H1 (cell line): ENCODE results near the gene CD300LB. TPM values are rescaled to one million over a fixed set of nuclear protein-coding genes. Genes with fewer than 3 reads are reported as not detected.

Experiments used
- CTCF ChIA-PET: fragments of 300-600 bp; sonication (Branson Sonifier 250); formaldehyde crosslinking; loops from one replicate; lab custom pipeline; 2021; ENCODE audit not compliant: partially characterized antibody; lab: Charles Lee
- POLR2A ChIA-PET: fragments of 300-600 bp; sonication (Branson Sonifier 250); formaldehyde crosslinking; loops from one replicate; lab custom pipeline; 2021; ENCODE audit warnings: inconsistent platforms; ENCODE audit not compliant: partially characterized antibody; lab: Charles Lee
- DNase-seq, 2 experiments: peaks; one replicate each; pipeline versions ENCODE4 v3.0.0 to v3.0.0-alpha.2; 2010 to 2022; ENCODE audit warnings: low spot score in 2 of 2, low read depth in 1 of 2, mixed read lengths in 1 of 2
- FAIRE-seq: peaks from 2 replicates; lab custom pipeline; 2011; peaks lifted over from hg19 to GRCh38; lab: Jason Lieb, UNC
- H2AFZ ChIP-seq: 2 replicates; pipeline ENCODE4 v1.8.1; 2012; ENCODE audit warnings: low read length, inconsistent platforms
- H2AK5ac ChIP-seq: 2 replicates; pipeline ENCODE4 v1.6.1; 2013; ENCODE audit warnings: low read depth, low read length
- H2BK120ac ChIP-seq: replicated peaks from 2 replicates; pipeline ENCODE3; 2013; ENCODE audit warnings: low read depth, low read length, inconsistent platforms
- H2BK12ac ChIP-seq: 2 replicates; pipeline ENCODE4 v1.6.1; 2013; ENCODE audit warnings: low read depth, low read length
- H2BK15ac ChIP-seq: 2 replicates; pipeline ENCODE4 v1.6.1; 2013; ENCODE audit warnings: low read length
- H2BK20ac ChIP-seq: 2 replicates; pipeline ENCODE4 v1.6.1; 2013; ENCODE audit warnings: low read length
- H2BK5ac ChIP-seq: 2 replicates; pipeline ENCODE4 v1.6.1; 2013; ENCODE audit warnings: low read depth, low read length
- H3K14ac ChIP-seq: 2 replicates; pipeline ENCODE4 v1.6.1; 2013; ENCODE audit warnings: inconsistent platforms; ENCODE audit not compliant: insufficient read length
- H3K18ac ChIP-seq: 2 replicates; pipeline ENCODE4 v1.6.1; 2013; ENCODE audit warnings: low read length; ENCODE audit errors: extremely low read depth
- H3K23ac ChIP-seq: 2 replicates; pipeline ENCODE4 v1.6.1; 2013; ENCODE audit warnings: inconsistent platforms; ENCODE audit not compliant: insufficient read length
- H3K23me2 ChIP-seq: 2 replicates; pipeline ENCODE4 v1.6.1; 2013; ENCODE audit warnings: low read depth, low read length
- H3K27ac ChIP-seq: 2 replicates; pipeline ENCODE4 v1.6.1; 2011; ENCODE audit warnings: low read depth, low read length, inconsistent platforms
- H3K27me3 ChIP-seq, 4 experiments: replicated peaks in 1 of 4; 1 replicate in 1 of 4; 2 replicates in 3 of 4; pipeline versions ENCODE4 v1.6.1 to v1.8.1; 2011 to 2013; ENCODE audit warnings: low read length in 3 of 4, mild to moderate bottlenecking in 3 of 4, inconsistent platforms in 2 of 4, mixed read lengths in 2 of 4, moderate library complexity in 1 of 4; ENCODE audit not compliant: control insufficient read depth in 3 of 4, insufficient read depth in 3 of 4; ENCODE audit errors: extremely low read depth in 1 of 4
- H3K36me3 ChIP-seq, 4 experiments: 2 replicates each; pipeline versions ENCODE4 v1.6.1 to v1.8.1; 2011 to 2013; ENCODE audit warnings: mild to moderate bottlenecking in 4 of 4, low read length in 3 of 4, moderate library complexity in 2 of 4, control low read depth in 1 of 4, inconsistent platforms in 1 of 4; ENCODE audit not compliant: insufficient read depth in 4 of 4, control insufficient read depth in 2 of 4
- H3K4ac ChIP-seq: replicated peaks from 2 replicates; pipeline ENCODE3; 2013; ENCODE audit warnings: low read length, low read depth, mixed read lengths, inconsistent platforms; ENCODE audit not compliant: insufficient read length
- H3K4me1 ChIP-seq, 4 experiments: replicated peaks in 1 of 4; 1 replicate in 1 of 4; 2 replicates in 3 of 4; pipeline versions ENCODE4 v1.6.1 to v1.8.1; 2011 to 2013; ENCODE audit warnings: low read length in 3 of 4, inconsistent platforms in 2 of 4, mixed read lengths in 1 of 4; ENCODE audit not compliant: insufficient read depth in 4 of 4, control insufficient read depth in 3 of 4
- H3K4me2 ChIP-seq, 2 experiments: 2 replicates each; pipeline versions ENCODE4 v1.6.1 to v1.8.1; 2011 to 2013; ENCODE audit warnings: low read depth in 2 of 2, low read length in 2 of 2, control low read depth in 1 of 2, inconsistent platforms in 1 of 2, mild to moderate bottlenecking in 1 of 2; ENCODE audit not compliant: insufficient read depth in 1 of 2
- H3K4me3 ChIP-seq, 4 experiments: fragments of 200-600, 300-600 bp in 1 of 4; sonication (generic), shearing (Covaris generic), sonication (Bioruptor Twin) in 1 of 4; 2 replicates each; pipeline versions ENCODE4 v1.5.1 to v1.8.1; 2011 to 2016; ENCODE audit warnings: low read length in 4 of 4, low read depth in 3 of 4, control low read depth in 2 of 4, inconsistent platforms in 2 of 4, mild to moderate bottlenecking in 2 of 4, mixed read lengths in 1 of 4, moderate library complexity in 1 of 4; ENCODE audit not compliant: insufficient read depth in 2 of 4; ENCODE audit errors: extremely low read depth in 1 of 4
- H3K56ac ChIP-seq: replicated peaks from 2 replicates; pipeline ENCODE3; 2013; ENCODE audit warnings: low read depth, mild to moderate bottlenecking, mixed read lengths, low read length, inconsistent platforms; ENCODE audit not compliant: insufficient read length
- H3K79me1 ChIP-seq: 2 replicates; pipeline ENCODE4 v1.6.1; 2013; ENCODE audit warnings: low read depth, low read length, control low read depth
- H3K79me2 ChIP-seq, 2 experiments: 2 replicates each; pipeline versions ENCODE4 v1.6.1 to v1.8.1; 2012 to 2013; ENCODE audit warnings: low read length in 2 of 2, mild to moderate bottlenecking in 2 of 2, inconsistent platforms in 1 of 2; ENCODE audit not compliant: insufficient read depth in 2 of 2, control insufficient read depth in 1 of 2
- H3K9ac ChIP-seq, 4 experiments: replicated peaks in 1 of 4; 1 replicate in 1 of 4; 2 replicates in 3 of 4; pipeline versions ENCODE4 v1.6.1 to v1.8.1; 2011 to 2013; ENCODE audit warnings: low read depth in 3 of 4, low read length in 3 of 4, control low read depth in 2 of 4, mild to moderate bottlenecking in 2 of 4, moderate library complexity in 2 of 4, inconsistent platforms in 1 of 4; ENCODE audit errors: extremely low read depth in 1 of 4
- H3K9me3 ChIP-seq, 2 experiments: 2 replicates each; pipeline versions ENCODE4 v1.6.1 to v1.8.1; 2012 to 2013; ENCODE audit warnings: mild to moderate bottlenecking in 2 of 2, moderate library complexity in 2 of 2, control low read depth in 1 of 2, inconsistent platforms in 1 of 2, low read depth in 1 of 2, low read length in 1 of 2, mixed read lengths in 1 of 2; ENCODE audit not compliant: insufficient read depth in 2 of 2
- H4K20me1 ChIP-seq, 2 experiments: replicated peaks in 1 of 2; 2 replicates each; pipeline versions ENCODE3 to v1.8.1; 2011 to 2013; ENCODE audit warnings: inconsistent platforms in 2 of 2, low read length in 2 of 2, mild to moderate bottlenecking in 1 of 2; ENCODE audit not compliant: insufficient read depth in 2 of 2, control insufficient read depth in 1 of 2
- H4K5ac ChIP-seq: 2 replicates; pipeline ENCODE4 v1.6.1; 2013; ENCODE audit warnings: low read length, low read depth, mixed read lengths, inconsistent platforms; ENCODE audit not compliant: insufficient read length
- H4K8ac ChIP-seq: 2 replicates; pipeline ENCODE4 v1.8.0; 2013; ENCODE audit warnings: mild to moderate bottlenecking, moderate library complexity, low read length, inconsistent platforms; ENCODE audit not compliant: insufficient read depth; ENCODE audit errors: extremely low read depth
- H4K91ac ChIP-seq: replicated peaks from 2 replicates; pipeline ENCODE3; 2013; ENCODE audit warnings: low read length, mixed read lengths, inconsistent platforms; ENCODE audit not compliant: insufficient read length
- POLR2A ChIP-seq, 2 experiments: IDR thresholded peaks; 1 replicate in 1 of 2; 2 replicates in 1 of 2; pipeline ENCODE4 v1.6.1; 2011; ENCODE audit warnings: low read depth in 2 of 2, low read length in 2 of 2, mild to moderate bottlenecking in 2 of 2; ENCODE audit errors: control extremely low read depth in 1 of 2
- SP2 ChIP-seq: IDR thresholded peaks from 2 replicates; pipeline ENCODE4 v1.6.1; 2012; ENCODE audit warnings: mild to moderate bottlenecking, low read length, inconsistent platforms
- TEAD4 ChIP-seq: IDR thresholded peaks from 2 replicates; pipeline ENCODE4 v1.6.1; 2012; ENCODE audit warnings: low read depth, low read length, inconsistent platforms, mixed read lengths
- ZNF274 ChIP-seq: IDR thresholded peaks from 2 replicates; pipeline ENCODE4 v1.7.0; 2012; ENCODE audit warnings: low read length, borderline replicate concordance; ENCODE audit errors: extremely low read depth
- WGBS, 2 experiments: shearing (Covaris generic) in 1 of 2; methylation state at CpG; one replicate each; pipeline versions ENCODE4 v1.1.6 to v1.1.7; 2013 to 2015; ENCODE audit warnings: low lambda C conversion rate in 2 of 2, mixed read lengths in 2 of 2, inconsistent platforms in 1 of 2, low coverage in 1 of 2, missing lambda C conversion rate in 1 of 2; ENCODE audit not compliant: insufficient replicate concordance in 2 of 2, insufficient coverage in 1 of 2, insufficient read length in 1 of 2; ENCODE audit errors: extremely low coverage in 1 of 2, missing lambda C conversion rate in 1 of 2; 5-methylcytosine and 5-hydroxymethylcytosine counted together
- polyA plus RNA-seq, 7 experiments: library from polyadenylated mRNA; depleted of rRNA in 3 of 7; stranded (reverse) in 5 of 7; unstranded in 2 of 7; fragments of >200 nt in 5 of 7; fragments of 200-250 nt in 2 of 7; gene quantifications; 1 replicate in 5 of 7; 2 replicates in 1 of 7; 4 replicates in 1 of 7; pipeline versions ENCODE4 v1.2.1 to v1.2.3, GENCODE V29; 2011 to 2013; ENCODE audit warnings: missing spikeins in 2 of 7, mixed read lengths in 2 of 7
- total RNA-seq: library from RNA; stranded (reverse); fragmentation: NEBNext Ultra II Directional; extraction: Animal tissue kit (Norgen Biotek cat#: 25700); gene quantifications from 2 replicates; pipeline ENCODE4 v1.2.1, GENCODE V29; 2021

CD300LB gene
- total and polyA plus RNA-seq, 2 of the 8 experiments (the other 6 are each of a cell fraction or from before 2014, with no cell fraction given): not detected

GRCh38 chr17:74490716-74491115 is 40.6 kb downstream of the CD300LB start:
- H3K36me3 ChIP-seq: no peaks in the 10 kb centered on the region
- H4K20me1 ChIP-seq: no peaks in the 10 kb centered on the region
- no peaks in the 10 kb centered on the region for H3K79me2 ChIP-seq
- H3K56ac ChIP-seq: peak overlapping the region; percentile 30
- no peaks in the 10 kb centered on the region for H3K79me1 ChIP-seq
- no peak overlapping the region for H3K18ac ChIP-seq
- H3K27me3 ChIP-seq: no peaks in the 10 kb centered on the region
- H3K27ac ChIP-seq: no peak overlapping the region
- no peak overlapping the region for H4K91ac ChIP-seq
- TF ChIP-seq TEAD4: no peak
- TF ChIP-seq SP2: no peak
- no peak for TF ChIP-seq POLR2A (IDR thresholded peaks at IDR 0.05; ENCODE audit: control extremely low read depth in 1 of 2, low read depth in 2 of 2, low read length in 2 of 2)
- TF ChIP-seq ZNF274: no peak
- H3K23me2 ChIP-seq: no peaks in the 10 kb centered on the region
- CTCF ChIA-PET: interaction anchor here (0.6 to 5.0 kb wide), 11 partner anchors 10 to 185 kb away, joined by 3 to 60 read pairs (median 6); partner anchors contain the start of genes CD300A and GPR142
- no peak overlapping the region for H2AK5ac ChIP-seq
- no peak overlapping the region for H2BK12ac ChIP-seq
- H3K9ac ChIP-seq: no peak overlapping the region
- no peak for FAIRE-seq
- no peak overlapping the region for H2BK120ac ChIP-seq
- no peaks in the 10 kb centered on the region for H3K4me1 ChIP-seq
- H2BK20ac ChIP-seq: no peak overlapping the region
- no peak overlapping the region for H3K23ac ChIP-seq
- no peak overlapping the region for H4K5ac ChIP-seq
- H3K4me3 ChIP-seq: no peak overlapping the region
- DNase-seq: no peak
- no peak overlapping the region for H4K8ac ChIP-seq
- H2BK15ac ChIP-seq: no peak overlapping the region
- H3K14ac ChIP-seq: no peak overlapping the region
- 89% methylated on average over 9 of the region's 9 CpGs; no CpG with 5 or more reads in 1 of the 2 experiments for WGBS, 2 experiments
- no peak overlapping the region for H2AFZ ChIP-seq
- H3K4ac ChIP-seq: no peak overlapping the region
- no peak overlapping the region for H3K4me2 ChIP-seq
- H3K9me3 ChIP-seq: no peaks in the 10 kb centered on the region; a peak in 1 of 4 replicates
- no peak overlapping the region for H2BK5ac ChIP-seq
- POLR2A ChIA-PET: no interaction called here
